IMR-90 (cell line): ENCODE measurements around the gene FBXW5. TPM values are rescaled to one million over a fixed set of nuclear protein-coding genes. Genes with fewer than 3 reads are reported as not detected.

Source experiments
- ATAC-seq: fragments of 200-7000 bp; cut with Tn5 transposase; 2 replicates; pipeline ENCODE4 v1.9.1; 2020; ENCODE audit warnings: low read depth, mild to moderate bottlenecking, moderate library complexity
- BruUV-seq: library from RNA; stranded (reverse); fragments of 400-500 nt; replicated peaks from 2 replicates; lab custom pipeline; 2021; lab: Mats Ljungman, UMichigan
- CTCF ChIA-PET: fragments of 300-600 bp; formaldehyde crosslinking; extraction: SDS; loops from one replicate; lab custom pipeline; 2021; ENCODE audit warnings: antibody characterized with exemption; lab: Yijun Ruan, JAX
- POLR2A ChIA-PET: fragments of 300-600 bp; sonication (Branson Sonifier 250); formaldehyde crosslinking; loops from one replicate; lab custom pipeline; 2022; ENCODE audit warnings: antibody characterized with exemption; ENCODE audit not compliant: unreplicated experiment; lab: Charles Lee
- DNase-seq: peaks from one replicate; pipeline ENCODE4 v3.0.0; 2013
- H2AFZ ChIP-seq: replicated peaks from 2 replicates; pipeline ENCODE3; 2013; ENCODE audit warnings: low read length, mild to moderate bottlenecking; ENCODE audit not compliant: poor library complexity
- H2AK5ac ChIP-seq: 2 replicates; pipeline ENCODE4 v1.6.1; 2013; ENCODE audit warnings: low read depth, low read length, inconsistent platforms
- H2AK9ac ChIP-seq: replicated peaks from 2 replicates; pipeline ENCODE3; 2013; ENCODE audit warnings: mild to moderate bottlenecking, low read depth, low read length, moderate library complexity; ENCODE audit not compliant: poor library complexity
- H2BK120ac ChIP-seq: 2 replicates; pipeline ENCODE4 v1.6.1; 2013; ENCODE audit warnings: low read depth, low read length, inconsistent platforms
- H2BK15ac ChIP-seq: 3 replicates; pipeline ENCODE4 v1.6.1; 2013; ENCODE audit warnings: low read depth, low read length, inconsistent platforms
- H2BK20ac ChIP-seq: 2 replicates; pipeline ENCODE4 v1.6.1; 2013; ENCODE audit warnings: low read depth, mild to moderate bottlenecking, inconsistent platforms, low read length, moderate library complexity
- H2BK5ac ChIP-seq: 2 replicates; pipeline ENCODE4 v1.6.1; 2013; ENCODE audit warnings: mild to moderate bottlenecking, low read depth, low read length, inconsistent platforms; ENCODE audit not compliant: poor library complexity, severe bottlenecking
- H3K14ac ChIP-seq: replicated peaks from 2 replicates; pipeline ENCODE4 v1.6.1; 2013; ENCODE audit warnings: low read depth, low read length, inconsistent platforms
- H3K18ac ChIP-seq: 2 replicates; pipeline ENCODE4 v1.6.1; 2013; ENCODE audit warnings: low read depth, low read length, control low read depth
- H3K23ac ChIP-seq: 2 replicates; pipeline ENCODE4 v1.6.1; 2013; ENCODE audit warnings: low read depth, low read length, inconsistent platforms
- H3K27ac ChIP-seq: 2 replicates; pipeline ENCODE4 v1.5.1; 2013; ENCODE audit warnings: mild to moderate bottlenecking, control low read depth, low read length; ENCODE audit not compliant: insufficient read depth
- H3K27me3 ChIP-seq: 2 replicates; pipeline ENCODE4 v1.6.1; 2013; ENCODE audit warnings: low read length; ENCODE audit not compliant: control insufficient read depth, insufficient read depth
- H3K36me3 ChIP-seq: 2 replicates; pipeline ENCODE4 v1.6.1; 2013; ENCODE audit warnings: low read length, mixed read lengths; ENCODE audit not compliant: control insufficient read depth, insufficient read depth
- H3K4ac ChIP-seq: 2 replicates; pipeline ENCODE4 v1.6.1; 2013; ENCODE audit warnings: low read depth, low read length, inconsistent platforms
- H3K4me1 ChIP-seq: 2 replicates; pipeline ENCODE4 v1.6.1; 2013; ENCODE audit warnings: low read length, mixed read lengths; ENCODE audit not compliant: control insufficient read depth, insufficient read depth
- H3K4me2 ChIP-seq: 2 replicates; pipeline ENCODE4 v1.6.1; 2013; ENCODE audit warnings: low read depth, mild to moderate bottlenecking, control low read depth, low read length, moderate library complexity
- H3K4me3 ChIP-seq: 2 replicates; pipeline ENCODE4 v1.5.1; 2013; ENCODE audit warnings: low read depth, mild to moderate bottlenecking, control low read depth, low read length, moderate library complexity; ENCODE audit not compliant: insufficient read depth
- H3K56ac ChIP-seq: 2 replicates; pipeline ENCODE4 v1.6.1; 2013; ENCODE audit warnings: low read length, inconsistent platforms; ENCODE audit not compliant: insufficient read depth; ENCODE audit errors: extremely low read depth
- H3K79me1 ChIP-seq, 2 experiments: 2 replicates each; pipeline ENCODE4 v1.6.1; 2013; ENCODE audit warnings: low read length in 2 of 2, inconsistent platforms in 1 of 2, low read depth in 1 of 2
- H3K9ac ChIP-seq: 2 replicates; pipeline ENCODE4 v1.6.1; 2013; ENCODE audit warnings: low read depth, low read length, control low read depth
- H3K9me1 ChIP-seq: 2 replicates; pipeline ENCODE4 v1.6.1; 2013; ENCODE audit warnings: low read length, inconsistent platforms; ENCODE audit not compliant: insufficient read depth
- H3K9me3 ChIP-seq: 2 replicates; pipeline ENCODE4 v1.6.1; 2013; ENCODE audit warnings: low read length; ENCODE audit not compliant: control insufficient read depth, insufficient read depth
- H4K20me1 ChIP-seq: 2 replicates; pipeline ENCODE4 v1.6.1; 2013; ENCODE audit warnings: low read length, inconsistent platforms; ENCODE audit not compliant: insufficient read depth
- H4K5ac ChIP-seq: 2 replicates; pipeline ENCODE4 v1.6.1; 2013; ENCODE audit warnings: mild to moderate bottlenecking, low read depth, low read length, control low read depth
- H4K8ac ChIP-seq, 2 experiments: 2 replicates each; pipeline ENCODE4 v1.6.1; 2013; ENCODE audit warnings: low read depth in 2 of 2, low read length in 2 of 2, control low read depth in 1 of 2, inconsistent platforms in 1 of 2
- H4K91ac ChIP-seq: 2 replicates; pipeline ENCODE4 v1.6.1; 2013; ENCODE audit warnings: low read depth, low read length, inconsistent platforms; ENCODE audit not compliant: insufficient read depth
- MAZ ChIP-seq: IDR thresholded peaks from 2 replicates; pipeline ENCODE4 v1.6.1; 2012; ENCODE audit warnings: low read depth, mild to moderate bottlenecking, low read length, improper control_type of control experiment, moderate library complexity, borderline replicate concordance
- MXI1 ChIP-seq: IDR thresholded peaks from 2 replicates; pipeline ENCODE4 v1.6.1; 2012; ENCODE audit warnings: low read depth, mild to moderate bottlenecking, low read length, moderate library complexity, borderline replicate concordance
- NFE2L2 ChIP-seq: fragments of 150-350 bp; IDR thresholded peaks from 2 replicates; pipeline ENCODE4 v1.6.1; 2016; ENCODE audit warnings: low read depth, mild to moderate bottlenecking, low read length
- POLR2A ChIP-seq: IDR thresholded peaks from 2 replicates; pipeline ENCODE4 v1.6.1; 2012; ENCODE audit warnings: mild to moderate bottlenecking, low read depth, low read length
- RAD21 ChIP-seq: IDR thresholded peaks from 2 replicates; pipeline ENCODE4 v1.6.1; 2012; ENCODE audit warnings: low read length, improper control_type of control experiment
- USF2 ChIP-seq: fragments of 150-350 bp; IDR thresholded peaks from 2 replicates; pipeline ENCODE4 v1.6.1; 2017; ENCODE audit warnings: mild to moderate bottlenecking, antibody characterized with exemption, low read length, low read depth
- WGBS, 2 experiments: methylation state at CpG; one replicate each; pipeline versions ENCODE4 v1.1.5 to v1.1.7; 2013; ENCODE audit warnings: missing lambda C conversion rate in 2 of 2; ENCODE audit not compliant: insufficient read length in 1 of 2; ENCODE audit errors: extremely low coverage in 2 of 2; 5-methylcytosine and 5-hydroxymethylcytosine counted together
- dilution Hi-C: fragments of 300-500 bp; cut with HindIII; formaldehyde crosslinking; loops from one replicate; pipeline ENCODE4 v1.14.3; 2018; ENCODE audit warnings: low sequenced_read_pairs; ENCODE audit not compliant: unreplicated experiment
- in situ Hi-C: fragments of 300-500 bp; cut with MboI; formaldehyde crosslinking; loops from 3 replicates; pipeline ENCODE4 v1.14.3; 2019; ENCODE audit warnings: low sequenced_read_pairs, inconsistent platforms, mixed read lengths
- intact Hi-C: fragments of 100-400 bp; cut with micrococcal nuclease; formaldehyde crosslinking; loops from 2 replicates; pipeline ENCODE4 v1.10.0; 2022
- polyA plus RNA-seq, 3 experiments: library from polyadenylated mRNA; depleted of rRNA; stranded (reverse); fragments of >200 nt; gene quantifications; 2 replicates each; pipeline ENCODE4 v1.2.3, GENCODE V29; 2012; ENCODE audit warnings: low replicate concordance in 1 of 3
- total RNA-seq: library from RNA; depleted of rRNA; stranded (reverse); fragments of >200 nt; gene quantifications from 2 replicates; pipeline ENCODE4 v1.2.3, GENCODE V29; 2012

Gene FBXW5
- total and polyA plus RNA-seq, 2 of the 4 experiments (the other 2 are of a cell fraction) = 65.1 to 80.2 TPM

GRCh38 chr9:136915632-136916329 lies 28.8 kb downstream of the FBXW5 start (continued):
- TF ChIP-seq MAZ = no peak
- no peak for TF ChIP-seq NFE2L2

- POLR2A ChIA-PET = no interaction called here
- no peak overlapping the region for H2BK120ac ChIP-seq
Measured at GRCh38 chr9:136913701-136914438, 30.7 kb downstream of the FBXW5 start.

More at GRCh38 chr9:136913701-136914438, 30.7 kb downstream of the FBXW5 start:
- Histone ChIP-seq H4K5ac (no peak overlapping the region), H3K4me3 (no peak overlapping the region), H3K23ac (no peak overlapping the region), H3K9me3 (no peaks in the 10 kb centered on the region), H4K20me1 (peaks cover 5% of the 10 kb centered on the region), H4K91ac (no peak overlapping the region), H3K36me3 (peaks cover 31% of the 10 kb centered on the region), H3K27me3 (no peaks in the 10 kb centered on the region), H2BK20ac (no peak overlapping the region), H2AK5ac (no peak overlapping the region), H3K14ac (no peak overlapping the region), H3K4me1 (no peaks in the 10 kb centered on the region), H2AK9ac (no peak overlapping the region), H3K27ac (no peak overlapping the region), H4K8ac (no peak overlapping the region), H3K79me1 (peaks cover 10 to 23% of the 10 kb centered on the region in 2 experiments; a peak in 3 of 4 replicates), H3K18ac (no peak overlapping the region), H3K9ac (no peak overlapping the region), H3K9me1 (no peaks in the 10 kb centered on the region), H2BK15ac (no peak overlapping the region), H3K56ac (no peak overlapping the region), H3K4ac (no peak overlapping the region), H2AFZ (no peak overlapping the region), H2BK5ac (no peak overlapping the region), H3K4me2 (no peak overlapping the region)
- ATAC-seq = no peak
- no TSS peak for BruUV-seq
- CTCF ChIA-PET = interaction anchor here (0.6 kb wide), 2 partner anchors 12 to 122 kb away, joined by 3 to 6 read pairs; no protein-coding TSS in a partner anchor
- WGBS, 2 experiments = 100% methylated on average over 5 of the region's 17 CpGs; no CpG with 5 or more reads in 1 of the 2 experiments
- DNase-seq = no peak
- in situ Hi-C loops (no loop called here), intact Hi-C loops (no loop called here), dilution Hi-C loops (no loop called here)
- TF ChIP-seq RAD21 (no peak), MXI1 (no peak), POLR2A (no peak), USF2 (no peak)
